ENCODE data around the gene NBL1. TPM values are rescaled to one million over a fixed set of nuclear protein-coding genes. Genes with fewer than 3 reads are reported as not detected.
A peak's percentile ranks its signal among the peaks of the same experiment; 100 is the strongest.

NBL1 gene
- total RNA-seq, 1 experiment from 2014 or later = 117 TPM

DNA sequence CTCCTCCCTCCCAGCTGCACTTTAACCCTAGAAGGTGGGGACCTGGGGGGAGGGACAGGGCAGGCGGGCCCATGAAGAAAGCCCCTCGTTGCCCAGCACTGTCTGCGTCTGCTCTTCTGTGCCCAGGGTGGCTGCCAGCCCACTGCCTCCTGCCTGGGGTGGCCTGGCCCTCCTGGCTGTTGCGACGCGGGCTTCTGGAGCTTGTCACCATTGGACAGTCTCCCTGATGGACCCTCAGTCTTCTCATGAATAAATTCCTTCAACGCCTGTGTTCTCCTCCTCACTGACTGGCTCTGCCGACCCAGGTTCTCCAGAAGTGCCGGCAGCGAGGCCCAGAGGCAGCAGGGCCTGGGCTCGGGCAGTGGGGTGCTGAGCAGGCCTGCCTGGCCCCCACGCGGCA lies 14.1 kb downstream of the NBL1 start:
- DNase-seq (no peak), ATAC-seq (no peak)
- no peaks in the 10 kb centered on the region for H4K20me1 ChIP-seq (ENCODE audit: low read length)
- CTCF ChIA-PET = no interaction called here
- intact Hi-C loops (cut with micrococcal nuclease) = no loop called here
- H3K9me3 ChIP-seq (ENCODE audit: low read length) = no peaks in the 10 kb centered on the region
- no peak overlapping the region for H2AFZ ChIP-seq (ENCODE audit: low read length)
- H3K4me3 ChIP-seq (ENCODE audit: low read length) = no peak overlapping the region
- H3K36me3 ChIP-seq (ENCODE audit: low read depth, low read length) = no peaks in the 10 kb centered on the region
- no peak overlapping the region for H3K4me2 ChIP-seq (ENCODE audit: low read length)
- H3F3A ChIP-seq (ENCODE audit: low read length, unreplicated experiment) = no peaks in the 10 kb centered on the region
- POLR2A ChIA-PET (ENCODE audit: unreplicated experiment) = no interaction called here
- no peaks in the 10 kb centered on the region for H3K79me2 ChIP-seq (ENCODE audit: low read length)
- H3K4me1 ChIP-seq (ENCODE audit: insufficient read depth, low read length) = peaks cover 30% of the 10 kb centered on the region
- no peak for TF ChIP-seq EZH2phosphoT487 (IDR thresholded peaks at IDR 0.05; ENCODE audit: borderline replicate concordance, low read length)
- no peak for TF ChIP-seq EZH2 (IDR thresholded peaks at IDR 0.05; ENCODE audit: low read length, unreplicated experiment)
- TF ChIP-seq, protein P1, sequence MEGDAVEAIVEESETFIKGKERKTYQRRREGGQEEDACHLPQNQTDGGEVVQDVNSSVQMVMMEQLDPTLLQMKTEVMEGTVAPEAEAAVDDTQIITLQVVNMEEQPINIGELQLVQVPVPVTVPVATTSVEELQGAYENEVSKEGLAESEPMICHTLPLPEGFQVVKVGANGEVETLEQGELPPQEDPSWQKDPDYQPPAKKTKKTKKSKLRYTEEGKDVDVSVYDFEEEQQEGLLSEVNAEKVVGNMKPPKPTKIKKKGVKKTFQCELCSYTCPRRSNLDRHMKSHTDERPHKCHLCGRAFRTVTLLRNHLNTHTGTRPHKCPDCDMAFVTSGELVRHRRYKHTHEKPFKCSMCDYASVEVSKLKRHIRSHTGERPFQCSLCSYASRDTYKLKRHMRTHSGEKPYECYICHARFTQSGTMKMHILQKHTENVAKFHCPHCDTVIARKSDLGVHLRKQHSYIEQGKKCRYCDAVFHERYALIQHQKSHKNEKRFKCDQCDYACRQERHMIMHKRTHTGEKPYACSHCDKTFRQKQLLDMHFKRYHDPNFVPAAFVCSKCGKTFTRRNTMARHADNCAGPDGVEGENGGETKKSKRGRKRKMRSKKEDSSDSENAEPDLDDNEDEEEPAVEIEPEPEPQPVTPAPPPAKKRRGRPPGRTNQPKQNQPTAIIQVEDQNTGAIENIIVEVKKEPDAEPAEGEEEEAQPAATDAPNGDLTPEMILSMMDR (conservative IDR thresholded peaks at IDR 0.05; ENCODE audit: low read depth, low read length) = no peak
- no peaks in the 10 kb centered on the region for H3K9me2 ChIP-seq (replicated peaks; ENCODE audit: low read length)
- H3K27ac ChIP-seq (ENCODE audit: low read length) = no peak overlapping the region
- no peak overlapping the region for H3K9ac ChIP-seq (ENCODE audit: low read length)
- no peaks in the 10 kb centered on the region for H3K27me3 ChIP-seq (ENCODE audit: low read length)
- BruUV-seq (replicated peaks) = no TSS peak

DNA sequence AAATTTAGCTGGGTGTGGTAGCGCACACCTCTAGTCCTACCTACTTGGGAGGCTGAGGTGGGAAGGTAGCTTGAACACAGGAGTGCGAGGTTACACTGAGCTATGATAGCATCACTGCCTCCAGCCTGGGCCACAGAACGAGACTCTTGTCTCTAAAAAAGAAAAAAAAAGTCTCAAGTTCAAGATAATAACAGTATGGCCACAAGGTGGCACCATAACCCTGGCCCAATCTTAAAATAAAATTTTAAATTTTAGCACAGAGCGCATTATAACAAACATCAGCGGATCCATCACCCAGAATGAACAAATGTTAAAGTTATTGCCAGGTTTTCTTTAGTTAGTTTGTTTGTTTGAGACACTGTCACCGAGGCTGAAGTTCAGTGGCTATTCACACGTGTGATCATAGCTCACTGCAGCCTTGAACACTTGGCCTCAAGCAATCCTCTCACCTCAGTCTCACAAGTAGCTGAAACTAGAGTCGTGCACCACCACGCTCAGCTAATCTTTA lies 17.7 kb downstream of the NBL1 start:
- H3K9me3 ChIP-seq (ENCODE audit: low read length) = no peaks in the 10 kb centered on the region
- peak; percentile 76 for DNase-seq
- no peak overlapping the region for H3K9ac ChIP-seq (ENCODE audit: low read length)
- BruUV-seq (replicated peaks) = no TSS peak
- H3K4me2 ChIP-seq (ENCODE audit: low read length) = no peak overlapping the region
- H3K9me2 ChIP-seq (replicated peaks; ENCODE audit: low read length) = no peaks in the 10 kb centered on the region
- CTCF ChIA-PET = interaction anchor here (0.5 to 3.2 kb wide), 5 partner anchors 22 to 855 kb away, joined by 3 to 34 read pairs (median 3); no protein-coding TSS in a partner anchor
- no peak for ATAC-seq
- H4K20me1 ChIP-seq (ENCODE audit: low read length) = no peaks in the 10 kb centered on the region
- H3K27me3 ChIP-seq (ENCODE audit: low read length) = peaks cover 14% of the 10 kb centered on the region
- POLR2A ChIA-PET (ENCODE audit: unreplicated experiment) = no interaction called here
- intact Hi-C loops (cut with micrococcal nuclease) = loop anchor here (1.0 kb wide), 1 partner anchor 43 kb away; no protein-coding TSS in a partner anchor
- H3K79me2 ChIP-seq (ENCODE audit: low read length) = no peaks in the 10 kb centered on the region
- H3K4me1 ChIP-seq (ENCODE audit: insufficient read depth, low read length) = peaks cover 13% of the 10 kb centered on the region; the same call in 1 of the 2 replicates
- TF ChIP-seq EZH2phosphoT487 (IDR thresholded peaks at IDR 0.05; ENCODE audit: borderline replicate concordance, low read length) = no peak
- TF ChIP-seq, protein P1 (conservative IDR thresholded peaks at IDR 0.05; ENCODE audit: low read depth, low read length) = peak; percentile 81
- H3K27ac ChIP-seq (ENCODE audit: low read length) = no peak overlapping the region
- no peaks in the 10 kb centered on the region for H3K36me3 ChIP-seq (ENCODE audit: low read depth, low read length)
- H3F3A ChIP-seq (ENCODE audit: low read length, unreplicated experiment) = no peaks in the 10 kb centered on the region
- H2AFZ ChIP-seq (ENCODE audit: low read length) = no peak overlapping the region
- H3K4me3 ChIP-seq (ENCODE audit: low read length) = no peak overlapping the region

DNA sequence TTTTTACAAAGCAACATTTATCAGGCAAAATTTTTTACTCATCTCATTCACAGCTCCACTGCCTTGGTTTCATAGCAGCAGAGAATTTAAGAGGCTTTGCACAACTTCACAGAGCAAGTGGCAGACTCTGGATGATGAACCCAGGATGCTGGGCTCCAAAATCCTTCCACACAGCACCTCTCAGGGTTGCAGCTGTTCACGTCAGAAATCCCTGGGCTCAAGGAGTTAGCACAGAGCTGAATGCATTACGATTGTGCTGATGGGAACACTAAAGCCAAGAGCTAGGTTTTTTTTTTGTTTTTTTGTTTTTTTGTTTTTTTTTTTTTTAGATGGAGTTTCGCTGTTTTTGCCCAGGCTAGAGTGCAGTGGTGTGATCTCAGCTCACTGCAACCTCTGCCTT lies 18.2 kb downstream of the NBL1 start:
- H3K4me1 ChIP-seq (ENCODE audit: insufficient read depth, low read length) = peaks cover 13% of the 10 kb centered on the region; the same call in 1 of the 2 replicates
- no TSS peak for BruUV-seq (replicated peaks)
- no peaks in the 10 kb centered on the region for H3K9me3 ChIP-seq (ENCODE audit: low read length)
- H3K9ac ChIP-seq (ENCODE audit: low read length) = no peak overlapping the region
- H3K27ac ChIP-seq (ENCODE audit: low read length) = no peak overlapping the region
- intact Hi-C loops (cut with micrococcal nuclease) = no loop called here
- H3K27me3 ChIP-seq (ENCODE audit: low read length) = peaks cover 14% of the 10 kb centered on the region
- ChIA-PET CTCF (interaction anchor here (0.5 to 3.2 kb wide), 4 partner anchors 41 to 856 kb away, joined by 3 to 34 read pairs (median 3); no protein-coding TSS in a partner anchor), POLR2A (ENCODE audit: unreplicated experiment) (no interaction called here)
- no peaks in the 10 kb centered on the region for H4K20me1 ChIP-seq (ENCODE audit: low read length)
- no peaks in the 10 kb centered on the region for H3K9me2 ChIP-seq (replicated peaks; ENCODE audit: low read length)
- ATAC-seq (no peak), DNase-seq (no peak)
- H3K36me3 ChIP-seq (ENCODE audit: low read depth, low read length) = no peaks in the 10 kb centered on the region
- no peaks in the 10 kb centered on the region for H3F3A ChIP-seq (ENCODE audit: low read length, unreplicated experiment)
- no peak overlapping the region for H3K4me2 ChIP-seq (ENCODE audit: low read length)
- H3K4me3 ChIP-seq (ENCODE audit: low read length) = no peak overlapping the region
- TF ChIP-seq EZH2 (IDR thresholded peaks at IDR 0.05; ENCODE audit: low read length, unreplicated experiment) (no peak), EZH2phosphoT487 (IDR thresholded peaks at IDR 0.05; ENCODE audit: borderline replicate concordance, low read length) (no peak)
- TF ChIP-seq, protein P1 (conservative IDR thresholded peaks at IDR 0.05; ENCODE audit: low read depth, low read length) = no peak
- H3K79me2 ChIP-seq (ENCODE audit: low read length) = no peaks in the 10 kb centered on the region
- H2AFZ ChIP-seq (ENCODE audit: low read length) = no peak overlapping the region

All from PC-3 (cell line).